HCT116 (cell line): ENCODE measurements around the gene RIMBP2.

ENCODE experiments used
- JUND ChIP-seq: IDR thresholded peaks from 2 replicates; pipeline ENCODE4 v1.6.1; 2012
- POLR2A ChIP-seq: IDR thresholded peaks from 2 replicates; pipeline ENCODE4 v1.7.0; 2011; ENCODE audit warnings: borderline replicate concordance; ENCODE audit not compliant: insufficient read depth, insufficient read length; ENCODE audit errors: extremely low read depth
- POLR2AphosphoS5 ChIP-seq: IDR thresholded peaks from 2 replicates; pipeline ENCODE4 v1.6.1; 2011; ENCODE audit warnings: mild to moderate bottlenecking, low read depth, low read length, moderate library complexity
- SP1 ChIP-seq: IDR thresholded peaks from 2 replicates; pipeline ENCODE4 v1.6.1; 2012; ENCODE audit warnings: low read depth
- YY1 ChIP-seq: IDR thresholded peaks from 2 replicates; pipeline ENCODE4 v1.6.1; 2011; ENCODE audit warnings: low read length, low read depth, moderate library complexity, mild to moderate bottlenecking; ENCODE audit not compliant: insufficient replicate concordance; ENCODE audit errors: extremely low read depth
- TF ChIP-seq, protein P1 (sequence below), 3 experiments: fragments of 200-600 bp in 1 of 3; sonication (generic) in 1 of 3; IDR thresholded peaks in 2 of 3; conservative IDR thresholded peaks in 1 of 3; 2 replicates each; pipeline ENCODE4 v1.5.1; 2012 to 2017; ENCODE audit warnings: low read depth in 2 of 3, low read length in 2 of 3, antibody characterized with exemption in 1 of 3, borderline replicate concordance in 1 of 3, control low read depth in 1 of 3, mild to moderate bottlenecking in 1 of 3, mixed read lengths in 1 of 3, mixed run types in 1 of 3, moderate library complexity in 1 of 3; ENCODE audit not compliant: insufficient read depth in 1 of 3
- TF ChIP-seq, protein P2 (sequence below): IDR thresholded peaks from 2 replicates; pipeline ENCODE4 v1.6.1; 2012
- TF ChIP-seq, protein P3 (sequence below): IDR thresholded peaks from 2 replicates; pipeline ENCODE4 v1.6.1; 2012; ENCODE audit warnings: low read depth

DNA sequence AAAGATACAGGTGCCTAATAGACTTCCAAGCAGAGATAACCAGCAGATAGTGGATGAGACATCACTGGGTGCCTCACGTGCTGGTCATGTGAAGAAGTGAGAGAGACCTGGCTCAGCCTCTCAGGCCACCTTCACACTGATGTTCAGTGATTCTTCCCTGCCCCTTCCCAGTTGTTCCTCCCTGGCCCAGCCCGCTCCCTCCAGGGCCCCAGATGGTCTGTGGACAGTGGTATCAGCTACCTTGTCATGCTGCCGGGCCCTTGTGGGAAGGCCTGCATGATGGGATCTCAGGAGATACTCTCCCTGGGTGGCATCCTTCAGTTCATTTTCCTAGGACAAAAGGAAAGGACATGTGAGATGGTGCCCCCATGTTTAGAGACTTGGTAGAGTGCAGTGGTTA is 198.5 kb downstream of the RIMBP2 start:
- TF ChIP-seq POLR2AphosphoS5, result no peak
- TF ChIP-seq, protein P1, sequence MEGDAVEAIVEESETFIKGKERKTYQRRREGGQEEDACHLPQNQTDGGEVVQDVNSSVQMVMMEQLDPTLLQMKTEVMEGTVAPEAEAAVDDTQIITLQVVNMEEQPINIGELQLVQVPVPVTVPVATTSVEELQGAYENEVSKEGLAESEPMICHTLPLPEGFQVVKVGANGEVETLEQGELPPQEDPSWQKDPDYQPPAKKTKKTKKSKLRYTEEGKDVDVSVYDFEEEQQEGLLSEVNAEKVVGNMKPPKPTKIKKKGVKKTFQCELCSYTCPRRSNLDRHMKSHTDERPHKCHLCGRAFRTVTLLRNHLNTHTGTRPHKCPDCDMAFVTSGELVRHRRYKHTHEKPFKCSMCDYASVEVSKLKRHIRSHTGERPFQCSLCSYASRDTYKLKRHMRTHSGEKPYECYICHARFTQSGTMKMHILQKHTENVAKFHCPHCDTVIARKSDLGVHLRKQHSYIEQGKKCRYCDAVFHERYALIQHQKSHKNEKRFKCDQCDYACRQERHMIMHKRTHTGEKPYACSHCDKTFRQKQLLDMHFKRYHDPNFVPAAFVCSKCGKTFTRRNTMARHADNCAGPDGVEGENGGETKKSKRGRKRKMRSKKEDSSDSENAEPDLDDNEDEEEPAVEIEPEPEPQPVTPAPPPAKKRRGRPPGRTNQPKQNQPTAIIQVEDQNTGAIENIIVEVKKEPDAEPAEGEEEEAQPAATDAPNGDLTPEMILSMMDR (IDR thresholded peaks at IDR 0.05 in 2 of 3, conservative IDR thresholded peaks at IDR 0.05 in 1 of 3; ENCODE audit: borderline replicate concordance in 1 of 3, insufficient read depth in 1 of 3, low read depth in 2 of 3, low read length in 2 of 3), result no peak
- TF ChIP-seq POLR2A, result no peak
- TF ChIP-seq, protein P2, sequence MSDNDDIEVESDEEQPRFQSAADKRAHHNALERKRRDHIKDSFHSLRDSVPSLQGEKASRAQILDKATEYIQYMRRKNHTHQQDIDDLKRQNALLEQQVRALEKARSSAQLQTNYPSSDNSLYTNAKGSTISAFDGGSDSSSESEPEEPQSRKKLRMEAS, result no peak
- no peak for TF ChIP-seq SP1
- TF ChIP-seq JUND, result no peak
- no peak for TF ChIP-seq YY1
- TF ChIP-seq, protein P3, sequence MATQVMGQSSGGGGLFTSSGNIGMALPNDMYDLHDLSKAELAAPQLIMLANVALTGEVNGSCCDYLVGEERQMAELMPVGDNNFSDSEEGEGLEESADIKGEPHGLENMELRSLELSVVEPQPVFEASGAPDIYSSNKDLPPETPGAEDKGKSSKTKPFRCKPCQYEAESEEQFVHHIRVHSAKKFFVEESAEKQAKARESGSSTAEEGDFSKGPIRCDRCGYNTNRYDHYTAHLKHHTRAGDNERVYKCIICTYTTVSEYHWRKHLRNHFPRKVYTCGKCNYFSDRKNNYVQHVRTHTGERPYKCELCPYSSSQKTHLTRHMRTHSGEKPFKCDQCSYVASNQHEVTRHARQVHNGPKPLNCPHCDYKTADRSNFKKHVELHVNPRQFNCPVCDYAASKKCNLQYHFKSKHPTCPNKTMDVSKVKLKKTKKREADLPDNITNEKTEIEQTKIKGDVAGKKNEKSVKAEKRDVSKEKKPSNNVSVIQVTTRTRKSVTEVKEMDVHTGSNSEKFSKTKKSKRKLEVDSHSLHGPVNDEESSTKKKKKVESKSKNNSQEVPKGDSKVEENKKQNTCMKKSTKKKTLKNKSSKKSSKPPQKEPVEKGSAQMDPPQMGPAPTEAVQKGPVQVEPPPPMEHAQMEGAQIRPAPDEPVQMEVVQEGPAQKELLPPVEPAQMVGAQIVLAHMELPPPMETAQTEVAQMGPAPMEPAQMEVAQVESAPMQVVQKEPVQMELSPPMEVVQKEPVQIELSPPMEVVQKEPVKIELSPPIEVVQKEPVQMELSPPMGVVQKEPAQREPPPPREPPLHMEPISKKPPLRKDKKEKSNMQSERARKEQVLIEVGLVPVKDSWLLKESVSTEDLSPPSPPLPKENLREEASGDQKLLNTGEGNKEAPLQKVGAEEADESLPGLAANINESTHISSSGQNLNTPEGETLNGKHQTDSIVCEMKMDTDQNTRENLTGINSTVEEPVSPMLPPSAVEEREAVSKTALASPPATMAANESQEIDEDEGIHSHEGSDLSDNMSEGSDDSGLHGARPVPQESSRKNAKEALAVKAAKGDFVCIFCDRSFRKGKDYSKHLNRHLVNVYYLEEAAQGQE, result no peak
